ENCODE data around the gene SSUH2.

The SSUH2 gene

GRCh38 chr3:8578282-8578681, 66.3 kb downstream of the SSUH2 start:
- no peak for FAIRE-seq

- no peak for FAIRE-seq
These were observed 67.6 kb downstream of the SSUH2 start for GRCh38 chr3:8576841-8577571.

- no peak for FAIRE-seq
These were observed 68.2 kb downstream of the SSUH2 start for GRCh38 chr3:8576436-8576835.

GRCh38 chr3:8575364-8576104, 69.1 kb downstream of the SSUH2 start:
- FAIRE-seq = no peak

GRCh38 chr3:8574670-8575322, 69.8 kb downstream of the SSUH2 start:
- no peak for FAIRE-seq

- FAIRE-seq = no peak
These were observed 70.4 kb downstream of the SSUH2 start for GRCh38 chr3:8574040-8574669.

- FAIRE-seq = no peak
These were observed 71.2 kb downstream of the SSUH2 start for GRCh38 chr3:8573342-8573926.

GRCh38 chr3:8571256-8571655, 73.3 kb downstream of the SSUH2 start:
- FAIRE-seq = no peak
